H1 (cell line): Measurements from ENCODE around the gene FXR1.

ENCODE experiments used
- RFX5 ChIP-seq: IDR thresholded peaks from 2 replicates; pipeline ENCODE4 v1.6.1; 2011; ENCODE audit warnings: low read depth, low read length, improper control_type of control experiment, borderline replicate concordance
- ZNF274 ChIP-seq: IDR thresholded peaks from 2 replicates; pipeline ENCODE4 v1.7.0; 2012; ENCODE audit warnings: low read length, borderline replicate concordance; ENCODE audit errors: extremely low read depth

- TF ChIP-seq ZNF274 (no peak), RFX5 (no peak)
These were observed 6.1 kb downstream of the FXR1 start for GRCh38 chr3:180918542-180918941.
